Measurements from ENCODE around the gene FADS3. TPM values are rescaled to one million over a fixed set of nuclear protein-coding genes. Genes with fewer than 3 reads are reported as not detected.

The FADS3 gene
- total and polyA plus RNA-seq, 2 of the 13 experiments (the other 11 are each of a cell fraction or from before 2014, with no cell fraction given) = 13.4 to 23.2 TPM

DNA sequence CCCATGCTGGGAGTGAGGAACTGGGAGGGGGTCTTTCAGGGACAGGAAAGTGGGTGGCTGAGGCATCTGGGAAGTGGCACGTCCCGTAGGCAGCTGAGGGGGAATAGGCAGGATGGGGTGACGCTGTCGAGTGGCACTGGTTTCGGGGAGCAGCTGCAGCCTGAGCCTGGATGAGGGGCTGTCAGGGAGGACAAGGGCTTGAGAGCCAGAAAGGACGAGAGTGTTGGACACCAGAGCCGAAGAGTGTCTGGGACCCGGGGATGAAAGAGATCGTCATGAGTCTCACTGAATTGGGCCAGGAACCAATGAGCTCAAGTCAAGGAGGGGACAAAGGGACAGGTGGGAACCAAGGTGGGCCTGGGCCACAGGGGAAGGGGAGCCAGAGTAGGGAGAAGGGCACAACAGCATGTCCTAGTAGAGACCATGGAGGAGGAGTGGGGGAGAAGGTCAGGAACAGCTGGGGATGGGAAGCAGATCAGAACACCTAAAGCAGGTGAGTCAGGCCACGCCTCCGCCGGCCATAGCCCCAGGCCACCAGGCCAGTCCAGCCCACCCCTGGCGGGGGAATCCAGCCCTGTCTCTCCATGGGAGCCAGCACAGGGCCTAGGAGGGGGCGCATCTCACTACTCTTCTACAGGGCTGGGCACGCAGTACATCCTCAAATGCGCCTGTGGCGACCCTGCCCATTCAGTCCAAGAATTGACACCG, 21.8 kb upstream of the FADS3 start:
- H4K20me1 ChIP-seq (ENCODE audit: insufficient read depth, low read length) = no peaks in the 10 kb centered on the region
- no peak overlapping the region for H2AFZ ChIP-seq (ENCODE audit: low read length)
- ChIA-PET POLR2A (no interaction called here), CTCF (ENCODE audit: low intra/inter-chr PET ratio, low total read pairs) (no interaction called here)
- H3K9ac ChIP-seq (ENCODE audit: insufficient read depth, low read depth, low read length) = no peak overlapping the region
- ATAC-seq (no peak), DNase-seq (ENCODE audit: low spot score) (no peak), FAIRE-seq (no peak)
- peaks cover 6 to 21% of the 10 kb centered on the region in 2 experiments; a peak in 4 of 5 replicates for H3K27me3 ChIP-seq (ENCODE audit: control insufficient read depth in 1 of 2, insufficient read depth in 2 of 2, low read length in 2 of 2)
- 53% methylated on average over 14 of the region's 18 CpGs for WGBS (ENCODE audit: low lambda C conversion rate)
- no peak overlapping the region for H3K27ac ChIP-seq (ENCODE audit: extremely low read length, insufficient read depth, low read length)
- no peaks in the 10 kb centered on the region for H3K79me2 ChIP-seq (ENCODE audit: insufficient read depth, low read length)
- no TSS peak for BruUV-seq (replicated peaks)
- H3K4me2 ChIP-seq (ENCODE audit: low read depth, low read length) = no peak overlapping the region
- H3K4me3 ChIP-seq (replicated peaks in 1 of 3; ENCODE audit: insufficient read depth in 1 of 3, low read depth in 2 of 3, low read length in 3 of 3) = no peak overlapping the region
- no peaks in the 10 kb centered on the region for H3K36me3 ChIP-seq (replicated peaks in 1 of 2; ENCODE audit: control insufficient read depth in 1 of 2, insufficient read depth in 2 of 2, low read length in 2 of 2)
- H3K4me1 ChIP-seq (ENCODE audit: insufficient read depth, low read length) = peaks cover 35% of the 10 kb centered on the region
- intact Hi-C loops (cut with micrococcal nuclease; ENCODE audit: unreplicated experiment) = no loop called here
- H3K9me3 ChIP-seq (ENCODE audit: low read length) = no peaks in the 10 kb centered on the region
- in situ Hi-C loops (cut with HindIII; ENCODE audit: extremely low pct_ligation_motif_present, low pct_unique_long_range_greater_than_20kb) = no loop called here
- no peak for TF ChIP-seq MZF1 (CRISPR knock-in tag; IDR thresholded peaks at IDR 0.05; ENCODE audit: borderline replicate concordance)
- no peak for TF ChIP-seq GZF1 (CRISPR knock-in tag; IDR thresholded peaks at IDR 0.05)
- TF ChIP-seq NFIC (IDR thresholded peaks at IDR 0.05; ENCODE audit: low read length) = no peak
- TF ChIP-seq, protein P1, sequence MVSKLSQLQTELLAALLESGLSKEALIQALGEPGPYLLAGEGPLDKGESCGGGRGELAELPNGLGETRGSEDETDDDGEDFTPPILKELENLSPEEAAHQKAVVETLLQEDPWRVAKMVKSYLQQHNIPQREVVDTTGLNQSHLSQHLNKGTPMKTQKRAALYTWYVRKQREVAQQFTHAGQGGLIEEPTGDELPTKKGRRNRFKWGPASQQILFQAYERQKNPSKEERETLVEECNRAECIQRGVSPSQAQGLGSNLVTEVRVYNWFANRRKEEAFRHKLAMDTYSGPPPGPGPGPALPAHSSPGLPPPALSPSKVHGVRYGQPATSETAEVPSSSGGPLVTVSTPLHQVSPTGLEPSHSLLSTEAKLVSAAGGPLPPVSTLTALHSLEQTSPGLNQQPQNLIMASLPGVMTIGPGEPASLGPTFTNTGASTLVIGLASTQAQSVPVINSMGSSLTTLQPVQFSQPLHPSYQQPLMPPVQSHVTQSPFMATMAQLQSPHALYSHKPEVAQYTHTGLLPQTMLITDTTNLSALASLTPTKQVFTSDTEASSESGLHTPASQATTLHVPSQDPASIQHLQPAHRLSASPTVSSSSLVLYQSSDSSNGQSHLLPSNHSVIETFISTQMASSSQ (IDR thresholded peaks at IDR 0.05; ENCODE audit: low read depth) = no peak
- TF ChIP-seq, protein P1 (CRISPR knock-in tag; IDR thresholded peaks at IDR 0.05; ENCODE audit: borderline replicate concordance) = no peak
- TF ChIP-seq, protein P2, sequence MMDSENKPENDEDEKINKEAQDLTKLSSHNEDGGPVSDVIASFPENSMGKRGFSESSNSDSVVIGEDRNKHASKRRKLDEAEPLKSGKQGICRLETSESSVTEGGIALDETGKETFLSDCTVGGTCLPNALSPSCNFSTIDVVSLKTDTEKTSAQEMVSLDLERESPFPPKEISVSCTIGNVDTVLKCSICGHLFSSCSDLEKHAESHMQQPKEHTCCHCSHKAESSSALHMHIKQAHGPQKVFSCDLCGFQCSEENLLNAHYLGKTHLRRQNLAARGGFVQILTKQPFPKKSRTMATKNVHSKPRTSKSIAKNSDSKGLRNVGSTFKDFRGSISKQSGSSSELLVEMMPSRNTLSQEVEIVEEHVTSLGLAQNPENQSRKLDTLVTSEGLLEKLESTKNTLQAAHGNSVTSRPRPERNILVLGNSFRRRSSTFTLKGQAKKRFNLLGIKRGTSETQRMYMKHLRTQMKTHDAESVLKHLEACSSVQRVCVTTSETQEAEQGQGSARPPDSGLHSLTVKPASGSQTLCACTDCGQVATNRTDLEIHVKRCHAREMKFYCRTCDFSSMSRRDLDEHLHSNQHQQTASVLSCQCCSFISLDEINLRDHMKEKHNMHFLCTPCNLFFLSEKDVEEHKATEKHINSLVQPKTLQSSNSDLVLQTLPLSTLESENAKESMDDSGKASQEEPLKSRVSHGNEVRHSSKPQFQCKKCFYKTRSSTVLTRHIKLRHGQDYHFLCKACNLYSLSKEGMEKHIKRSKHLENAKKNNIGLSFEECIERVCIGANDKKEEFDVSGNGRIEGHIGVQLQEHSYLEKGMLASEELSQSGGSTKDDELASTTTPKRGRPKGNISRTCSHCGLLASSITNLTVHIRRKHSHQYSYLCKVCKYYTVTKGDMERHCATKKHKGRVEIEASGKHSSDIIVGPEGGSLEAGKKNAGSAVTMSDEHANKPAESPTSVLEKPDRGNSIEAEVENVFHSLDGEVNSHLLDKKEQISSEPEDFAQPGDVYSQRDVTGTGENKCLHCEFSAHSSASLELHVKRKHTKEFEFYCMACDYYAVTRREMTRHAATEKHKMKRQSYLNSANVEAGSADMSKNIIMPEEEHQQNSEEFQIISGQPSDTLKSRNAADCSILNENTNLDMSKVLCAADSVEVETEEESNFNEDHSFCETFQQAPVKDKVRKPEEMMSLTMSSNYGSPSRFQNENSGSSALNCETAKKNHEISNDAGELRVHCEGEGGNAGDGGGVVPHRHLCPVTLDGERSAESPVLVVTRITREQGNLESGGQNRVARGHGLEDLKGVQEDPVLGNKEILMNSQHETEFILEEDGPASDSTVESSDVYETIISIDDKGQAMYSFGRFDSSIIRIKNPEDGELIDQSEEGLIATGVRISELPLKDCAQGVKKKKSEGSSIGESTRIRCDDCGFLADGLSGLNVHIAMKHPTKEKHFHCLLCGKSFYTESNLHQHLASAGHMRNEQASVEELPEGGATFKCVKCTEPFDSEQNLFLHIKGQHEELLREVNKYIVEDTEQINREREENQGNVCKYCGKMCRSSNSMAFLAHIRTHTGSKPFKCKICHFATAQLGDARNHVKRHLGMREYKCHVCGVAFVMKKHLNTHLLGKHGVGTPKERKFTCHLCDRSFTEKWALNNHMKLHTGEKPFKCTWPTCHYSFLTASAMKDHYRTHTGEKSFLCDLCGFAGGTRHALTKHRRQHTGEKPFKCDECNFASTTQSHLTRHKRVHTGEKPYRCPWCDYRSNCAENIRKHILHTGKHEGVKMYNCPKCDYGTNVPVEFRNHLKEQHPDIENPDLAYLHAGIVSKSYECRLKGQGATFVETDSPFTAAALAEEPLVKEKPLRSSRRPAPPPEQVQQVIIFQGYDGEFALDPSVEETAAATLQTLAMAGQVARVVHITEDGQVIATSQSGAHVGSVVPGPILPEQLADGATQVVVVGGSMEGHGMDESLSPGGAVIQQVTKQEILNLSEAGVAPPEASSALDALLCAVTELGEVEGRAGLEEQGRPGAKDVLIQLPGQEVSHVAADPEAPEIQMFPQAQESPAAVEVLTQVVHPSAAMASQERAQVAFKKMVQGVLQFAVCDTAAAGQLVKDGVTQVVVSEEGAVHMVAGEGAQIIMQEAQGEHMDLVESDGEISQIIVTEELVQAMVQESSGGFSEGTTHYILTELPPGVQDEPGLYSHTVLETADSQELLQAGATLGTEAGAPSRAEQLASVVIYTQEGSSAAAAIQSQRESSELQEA (CRISPR knock-in tag; IDR thresholded peaks at IDR 0.05; ENCODE audit: not compliant biosample characterization) = no peak
- TF ChIP-seq, protein P3, sequence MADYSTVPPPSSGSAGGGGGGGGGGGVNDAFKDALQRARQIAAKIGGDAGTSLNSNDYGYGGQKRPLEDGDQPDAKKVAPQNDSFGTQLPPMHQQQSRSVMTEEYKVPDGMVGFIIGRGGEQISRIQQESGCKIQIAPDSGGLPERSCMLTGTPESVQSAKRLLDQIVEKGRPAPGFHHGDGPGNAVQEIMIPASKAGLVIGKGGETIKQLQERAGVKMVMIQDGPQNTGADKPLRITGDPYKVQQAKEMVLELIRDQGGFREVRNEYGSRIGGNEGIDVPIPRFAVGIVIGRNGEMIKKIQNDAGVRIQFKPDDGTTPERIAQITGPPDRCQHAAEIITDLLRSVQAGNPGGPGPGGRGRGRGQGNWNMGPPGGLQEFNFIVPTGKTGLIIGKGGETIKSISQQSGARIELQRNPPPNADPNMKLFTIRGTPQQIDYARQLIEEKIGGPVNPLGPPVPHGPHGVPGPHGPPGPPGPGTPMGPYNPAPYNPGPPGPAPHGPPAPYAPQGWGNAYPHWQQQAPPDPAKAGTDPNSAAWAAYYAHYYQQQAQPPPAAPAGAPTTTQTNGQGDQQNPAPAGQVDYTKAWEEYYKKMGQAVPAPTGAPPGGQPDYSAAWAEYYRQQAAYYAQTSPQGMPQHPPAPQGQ (CRISPR knock-in tag; IDR thresholded peaks at IDR 0.05; ENCODE audit: borderline replicate concordance) = no peak
